Neural cell (in vitro differentiated cells): ENCODE data around the gene ANTXR1.

Source experiments
- POLR2AphosphoS5 ChIP-seq: IDR thresholded peaks from 2 replicates; pipeline ENCODE4 v1.6.1; 2012
- TF ChIP-seq, protein P1 (sequence below): fragments of 450-650 bp; IDR thresholded peaks from 2 replicates; pipeline ENCODE4 v1.5.1; 2014; ENCODE audit warnings: antibody characterized with exemption, mild to moderate bottlenecking, moderate library complexity; ENCODE audit not compliant: poor library complexity, severe bottlenecking

DNA sequence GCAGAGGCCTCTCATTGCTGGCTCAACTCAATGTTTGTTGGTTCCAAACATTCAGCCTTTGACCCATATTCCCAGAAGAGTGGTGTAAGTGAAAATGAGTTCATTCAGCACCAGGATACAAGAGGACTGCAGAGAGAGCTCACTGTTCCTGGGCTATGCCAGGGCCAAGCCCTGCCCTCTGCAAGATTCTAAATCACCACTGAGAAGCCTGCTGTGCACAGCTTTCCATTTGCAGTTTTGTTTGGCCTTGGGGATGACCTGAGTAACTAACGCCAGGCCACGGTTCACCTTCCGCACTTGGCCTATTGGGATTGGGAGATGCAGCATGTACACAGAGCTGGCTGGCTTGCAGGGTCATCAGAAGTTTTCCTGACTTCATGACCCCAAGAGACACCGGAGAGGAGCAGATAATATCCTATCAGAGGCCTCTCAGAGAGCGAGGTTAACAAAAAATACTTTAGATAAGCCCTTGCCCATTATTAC, 25.9 kb upstream of the ANTXR1 start:
- TF ChIP-seq POLR2AphosphoS5 = no peak
- TF ChIP-seq, protein P1, sequence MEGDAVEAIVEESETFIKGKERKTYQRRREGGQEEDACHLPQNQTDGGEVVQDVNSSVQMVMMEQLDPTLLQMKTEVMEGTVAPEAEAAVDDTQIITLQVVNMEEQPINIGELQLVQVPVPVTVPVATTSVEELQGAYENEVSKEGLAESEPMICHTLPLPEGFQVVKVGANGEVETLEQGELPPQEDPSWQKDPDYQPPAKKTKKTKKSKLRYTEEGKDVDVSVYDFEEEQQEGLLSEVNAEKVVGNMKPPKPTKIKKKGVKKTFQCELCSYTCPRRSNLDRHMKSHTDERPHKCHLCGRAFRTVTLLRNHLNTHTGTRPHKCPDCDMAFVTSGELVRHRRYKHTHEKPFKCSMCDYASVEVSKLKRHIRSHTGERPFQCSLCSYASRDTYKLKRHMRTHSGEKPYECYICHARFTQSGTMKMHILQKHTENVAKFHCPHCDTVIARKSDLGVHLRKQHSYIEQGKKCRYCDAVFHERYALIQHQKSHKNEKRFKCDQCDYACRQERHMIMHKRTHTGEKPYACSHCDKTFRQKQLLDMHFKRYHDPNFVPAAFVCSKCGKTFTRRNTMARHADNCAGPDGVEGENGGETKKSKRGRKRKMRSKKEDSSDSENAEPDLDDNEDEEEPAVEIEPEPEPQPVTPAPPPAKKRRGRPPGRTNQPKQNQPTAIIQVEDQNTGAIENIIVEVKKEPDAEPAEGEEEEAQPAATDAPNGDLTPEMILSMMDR = no peak
